PFSK-1 (cell line): ENCODE data around the gene RALGPS2.

ENCODE experiments used
- FOXP2 ChIP-seq: optimal IDR thresholded peaks from 2 replicates; pipeline ENCODE3; 2011; ENCODE audit warnings: borderline replicate concordance, control low read depth, inconsistent platforms; ENCODE audit not compliant: insufficient read depth; ENCODE audit errors: extremely low read length, extremely low read depth
- POLR2AphosphoS5 ChIP-seq: IDR thresholded peaks from 2 replicates; pipeline ENCODE4 v1.6.1; 2012; ENCODE audit warnings: low read depth, mild to moderate bottlenecking, control low read depth, low read length, moderate library complexity
- SIN3A ChIP-seq: IDR thresholded peaks from 2 replicates; pipeline ENCODE4 v1.6.1; 2012; ENCODE audit warnings: mild to moderate bottlenecking, low read length, moderate library complexity, borderline replicate concordance; ENCODE audit not compliant: insufficient read depth
- TAF1 ChIP-seq: IDR thresholded peaks from 2 replicates; pipeline ENCODE4 v1.6.1; 2012; ENCODE audit warnings: low read length, control low read depth, borderline replicate concordance; ENCODE audit not compliant: insufficient read depth
- TF ChIP-seq, protein P1 (sequence below), 2 experiments: IDR thresholded peaks; 2 replicates each; pipeline versions ENCODE4 v1.6.1 to v1.8.0; 2011 to 2012; ENCODE audit warnings: low read depth in 2 of 2, low read length in 2 of 2, control low read depth in 1 of 2, inconsistent platforms in 1 of 2, mild to moderate bottlenecking in 1 of 2, moderate library complexity in 1 of 2; ENCODE audit not compliant: insufficient read depth in 1 of 2

RALGPS2 gene

DNA sequence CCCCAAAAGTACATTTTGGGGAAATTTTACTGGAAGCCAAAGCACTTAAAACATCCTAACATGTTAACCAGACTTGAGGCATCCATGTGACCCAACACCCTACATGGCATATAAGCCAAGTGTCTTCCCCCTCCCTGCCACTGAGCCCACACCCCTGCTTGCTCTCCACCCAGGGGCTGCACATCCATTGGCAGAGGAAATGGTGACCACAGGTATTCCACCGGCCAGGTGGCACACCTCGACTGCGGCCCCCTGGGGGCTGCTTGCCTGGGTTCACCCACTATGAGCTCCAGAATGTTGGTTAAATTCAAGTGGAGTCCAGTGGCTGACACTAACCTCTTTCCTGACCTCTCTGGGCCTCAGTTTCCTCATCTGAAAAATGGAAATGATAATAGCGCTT is 236.3 kb downstream of the RALGPS2 start:
- TF ChIP-seq POLR2AphosphoS5 (no peak), TAF1 (no peak), FOXP2 (no peak), SIN3A (no peak)
- TF ChIP-seq, protein P1, sequence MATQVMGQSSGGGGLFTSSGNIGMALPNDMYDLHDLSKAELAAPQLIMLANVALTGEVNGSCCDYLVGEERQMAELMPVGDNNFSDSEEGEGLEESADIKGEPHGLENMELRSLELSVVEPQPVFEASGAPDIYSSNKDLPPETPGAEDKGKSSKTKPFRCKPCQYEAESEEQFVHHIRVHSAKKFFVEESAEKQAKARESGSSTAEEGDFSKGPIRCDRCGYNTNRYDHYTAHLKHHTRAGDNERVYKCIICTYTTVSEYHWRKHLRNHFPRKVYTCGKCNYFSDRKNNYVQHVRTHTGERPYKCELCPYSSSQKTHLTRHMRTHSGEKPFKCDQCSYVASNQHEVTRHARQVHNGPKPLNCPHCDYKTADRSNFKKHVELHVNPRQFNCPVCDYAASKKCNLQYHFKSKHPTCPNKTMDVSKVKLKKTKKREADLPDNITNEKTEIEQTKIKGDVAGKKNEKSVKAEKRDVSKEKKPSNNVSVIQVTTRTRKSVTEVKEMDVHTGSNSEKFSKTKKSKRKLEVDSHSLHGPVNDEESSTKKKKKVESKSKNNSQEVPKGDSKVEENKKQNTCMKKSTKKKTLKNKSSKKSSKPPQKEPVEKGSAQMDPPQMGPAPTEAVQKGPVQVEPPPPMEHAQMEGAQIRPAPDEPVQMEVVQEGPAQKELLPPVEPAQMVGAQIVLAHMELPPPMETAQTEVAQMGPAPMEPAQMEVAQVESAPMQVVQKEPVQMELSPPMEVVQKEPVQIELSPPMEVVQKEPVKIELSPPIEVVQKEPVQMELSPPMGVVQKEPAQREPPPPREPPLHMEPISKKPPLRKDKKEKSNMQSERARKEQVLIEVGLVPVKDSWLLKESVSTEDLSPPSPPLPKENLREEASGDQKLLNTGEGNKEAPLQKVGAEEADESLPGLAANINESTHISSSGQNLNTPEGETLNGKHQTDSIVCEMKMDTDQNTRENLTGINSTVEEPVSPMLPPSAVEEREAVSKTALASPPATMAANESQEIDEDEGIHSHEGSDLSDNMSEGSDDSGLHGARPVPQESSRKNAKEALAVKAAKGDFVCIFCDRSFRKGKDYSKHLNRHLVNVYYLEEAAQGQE (IDR thresholded peaks at IDR 0.05; ENCODE audit: insufficient read depth in 1 of 2, low read depth in 2 of 2, low read length in 2 of 2): no peak

DNA sequence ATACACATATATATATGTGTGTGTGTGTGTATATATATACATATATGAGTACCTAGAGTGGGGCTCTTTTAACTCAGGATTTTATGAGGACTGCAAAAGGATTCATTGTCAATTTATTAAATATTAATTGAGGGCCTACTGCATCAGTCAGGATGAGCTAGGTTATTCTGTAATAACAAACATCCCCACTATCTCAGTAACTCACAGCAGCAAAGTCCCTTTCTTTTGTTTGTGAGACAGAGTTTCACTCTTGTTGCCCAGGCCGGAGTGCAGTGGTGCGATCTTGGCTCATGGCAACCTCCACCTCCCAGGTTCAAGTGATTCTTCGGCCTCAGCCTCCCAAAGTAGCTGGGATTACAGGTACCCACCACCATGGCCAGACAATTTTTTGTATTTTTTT is 236.8 kb downstream of the RALGPS2 start:
- TF ChIP-seq TAF1 (no peak), SIN3A (no peak), POLR2AphosphoS5 (no peak), FOXP2 (no peak)
- TF ChIP-seq, protein P1 (IDR thresholded peaks at IDR 0.05; ENCODE audit: insufficient read depth in 1 of 2, low read depth in 2 of 2, low read length in 2 of 2): no peak

DNA sequence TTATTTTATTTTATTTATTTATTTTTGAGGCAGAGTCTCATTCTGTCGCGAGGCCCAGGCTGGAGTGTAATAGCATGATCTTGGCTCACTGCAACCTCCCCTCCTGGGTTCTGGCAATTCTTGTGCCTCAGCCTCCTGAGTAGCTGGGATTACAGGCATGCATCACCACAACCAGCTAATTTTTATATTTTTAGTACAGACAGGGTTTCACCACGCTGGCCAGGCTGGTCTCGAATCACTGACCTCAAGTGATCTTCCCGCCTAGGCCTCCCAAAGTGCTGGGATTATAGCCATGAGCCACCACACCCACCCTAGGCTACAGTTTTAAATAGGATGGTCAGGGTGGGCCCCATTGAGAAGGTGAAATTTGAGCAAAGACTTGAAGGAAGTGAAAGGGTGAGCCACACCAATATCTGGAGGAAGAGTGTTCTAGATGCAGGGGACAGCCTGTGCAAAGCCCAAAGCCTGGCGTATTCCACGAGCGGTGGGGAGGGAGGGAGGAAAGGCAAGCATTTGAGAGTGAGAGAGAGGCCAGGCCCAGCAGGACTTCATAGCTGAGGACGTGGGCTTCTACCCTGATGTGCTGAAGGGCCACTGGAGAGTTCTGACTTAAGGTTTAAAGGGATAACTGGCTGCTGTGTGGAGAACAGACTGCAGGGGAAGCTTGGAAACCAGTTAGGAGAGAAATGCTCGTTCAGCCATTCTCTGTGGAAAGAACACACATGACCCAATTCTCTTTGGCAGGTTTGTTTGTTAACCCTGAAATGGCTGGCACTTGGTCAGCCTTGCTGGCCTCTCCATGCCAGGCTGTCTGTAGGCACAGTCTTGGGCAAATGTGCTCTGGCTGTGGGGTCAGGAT is 238.0 kb downstream of the RALGPS2 start:
- TF ChIP-seq TAF1: no peak
- TF ChIP-seq, protein P1 (IDR thresholded peaks at IDR 0.05; ENCODE audit: insufficient read depth in 1 of 2, low read depth in 2 of 2, low read length in 2 of 2): no peak
- no peak for TF ChIP-seq FOXP2
- no peak for TF ChIP-seq SIN3A

DNA sequence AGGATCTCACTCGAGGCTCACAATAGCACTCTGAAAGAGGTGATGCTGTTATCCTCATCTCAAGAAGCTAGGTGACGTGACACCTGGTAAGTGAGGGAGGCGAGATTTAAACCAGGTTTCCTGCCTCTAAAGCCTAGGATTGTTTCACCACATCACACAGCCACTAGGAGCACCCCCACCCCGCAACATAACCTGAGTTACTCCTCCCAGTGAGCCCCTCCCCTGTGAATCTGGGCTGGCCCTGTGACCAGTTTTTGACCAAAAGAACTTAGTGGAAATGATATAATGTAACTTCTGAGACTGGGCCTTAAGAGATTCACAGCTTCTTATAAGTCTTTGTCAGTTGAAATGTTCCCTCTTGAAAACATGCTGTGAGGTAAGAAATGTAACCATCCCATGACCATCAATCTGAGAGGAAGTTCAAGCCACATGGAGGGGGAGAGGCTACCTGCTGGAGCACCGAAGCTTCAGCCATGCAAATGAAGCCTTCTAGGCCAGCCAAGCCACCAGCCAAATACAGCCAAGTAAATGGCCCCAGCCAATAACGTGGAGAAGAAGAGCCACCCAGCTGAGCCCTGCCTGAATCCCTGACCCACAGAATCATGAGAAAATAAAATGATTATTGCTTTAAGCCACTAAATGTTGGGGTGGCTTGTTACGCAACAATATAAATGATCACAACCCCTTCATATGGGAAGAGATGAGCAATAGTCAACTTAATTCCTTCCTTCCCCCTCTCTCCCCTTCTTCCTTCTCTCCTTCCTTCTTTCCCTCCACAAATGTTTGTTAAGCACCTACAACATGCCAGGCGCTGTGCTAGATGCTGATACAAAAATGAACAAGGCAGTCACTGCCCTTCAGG is 239.7 kb downstream of the RALGPS2 start:
- TF ChIP-seq POLR2AphosphoS5 (no peak), TAF1 (no peak), SIN3A (no peak), FOXP2 (no peak)
- TF ChIP-seq, protein P1 (IDR thresholded peaks at IDR 0.05; ENCODE audit: insufficient read depth in 1 of 2, low read depth in 2 of 2, low read length in 2 of 2): no peak
